WTC11 (cell line): Measurements from ENCODE around the gene APH1B. TPM values are rescaled to one million over a fixed set of nuclear protein-coding genes. Genes with fewer than 3 reads are reported as not detected.

Experiments
- ATAC-seq: fragments of 200-7000 bp; cut with Tn5 transposase; 2 replicates; pipeline ENCODE4 v1.10.0; 2021; ENCODE audit warnings: mild to moderate bottlenecking, moderate library complexity
- CTCF ChIA-PET: fragments of 300-600 bp; sonication (Branson Sonifier 250); formaldehyde crosslinking; loops from one replicate; lab custom pipeline; 2021; ENCODE audit warnings: antibody characterized with exemption; lab: Charles Lee
- POLR2A ChIA-PET: fragments of 350-600 bp; sonication (Branson Sonifier 250); formaldehyde crosslinking; loops from one replicate; lab custom pipeline; 2021; ENCODE audit warnings: antibody characterized with exemption; lab: Charles Lee
- DNase-seq: peaks from one replicate; pipeline ENCODE4 v3.0.0; 2021; ENCODE audit warnings: low spot score
- H3K27ac Mint-ChIP-seq: 2 replicates; pipeline ENCODE4 v1.8.0; 2021; ENCODE audit warnings: mixed read lengths
- H3K27me3 Mint-ChIP-seq: 2 replicates; pipeline ENCODE4 v1.8.0; 2021; ENCODE audit warnings: low read depth, mild to moderate bottlenecking, moderate library complexity, mixed read lengths
- H3K36me3 Mint-ChIP-seq: 2 replicates; pipeline ENCODE4 v1.8.0; 2021; ENCODE audit warnings: mixed read lengths
- H3K4me1 Mint-ChIP-seq: 2 replicates; pipeline ENCODE4 v1.8.0; 2022; ENCODE audit warnings: mixed read lengths
- H3K4me3 Mint-ChIP-seq: 2 replicates; pipeline ENCODE4 v1.8.0; 2021; ENCODE audit warnings: mild to moderate bottlenecking, moderate library complexity, mixed read lengths
- H3K9me3 Mint-ChIP-seq: 2 replicates; pipeline ENCODE4 v1.8.0; 2021; ENCODE audit warnings: mixed read lengths
- CBFB ChIP-seq: sonication (generic); formaldehyde crosslinking; IDR thresholded peaks from 2 replicates; pipeline ENCODE4 v1.8.1; 2022; ENCODE audit warnings: mild to moderate bottlenecking, low read depth, missing genetic modification reagents
- ELF4 ChIP-seq: sonication (generic); formaldehyde crosslinking; IDR thresholded peaks from 2 replicates; pipeline ENCODE4 v1.8.1; 2022; ENCODE audit warnings: low read depth, mild to moderate bottlenecking, moderate library complexity, missing genetic modification reagents
- ESRRA ChIP-seq: sonication (generic); formaldehyde crosslinking; IDR thresholded peaks from 2 replicates; pipeline ENCODE4 v1.8.1; 2022; ENCODE audit warnings: mild to moderate bottlenecking, missing genetic modification reagents, borderline replicate concordance
- KAT7 ChIP-seq: sonication (generic); formaldehyde crosslinking; IDR thresholded peaks from 2 replicates; pipeline ENCODE4 v1.8.1; 2023; ENCODE audit warnings: missing genetic modification reagents, mild to moderate bottlenecking, borderline replicate concordance
- MXD4 ChIP-seq: fragments of 250-450 bp; sonication (Bioruptor Pico); IDR thresholded peaks from 2 replicates; pipeline ENCODE4 v1.8.0; 2021; ENCODE audit warnings: mild to moderate bottlenecking, moderate library complexity, borderline replicate concordance
- NFE2L1 ChIP-seq: sonication (generic); formaldehyde crosslinking; IDR thresholded peaks from 2 replicates; pipeline ENCODE4 v1.8.1; 2023; ENCODE audit warnings: missing genetic modification reagents
- OVOL2 ChIP-seq: fragments of 250-450 bp; sonication (Bioruptor Pico); IDR thresholded peaks from 2 replicates; pipeline ENCODE4 v1.9.0; 2021; ENCODE audit warnings: mild to moderate bottlenecking, borderline replicate concordance
- PRRX2 ChIP-seq: fragments of 250-450 bp; sonication (Bioruptor Pico); IDR thresholded peaks from 2 replicates; pipeline ENCODE4 v1.8.0; 2021; ENCODE audit warnings: mild to moderate bottlenecking
- RELA ChIP-seq: sonication (generic); formaldehyde crosslinking; IDR thresholded peaks from 2 replicates; pipeline ENCODE4 v1.8.1; 2022; ENCODE audit warnings: missing genetic modification reagents, mild to moderate bottlenecking, borderline replicate concordance
- SMAD4 ChIP-seq: sonication (generic); formaldehyde crosslinking; IDR thresholded peaks from 2 replicates; pipeline ENCODE4 v1.8.0; 2022; ENCODE audit warnings: mild to moderate bottlenecking, missing genetic modification reagents
- TCF7 ChIP-seq: sonication (generic); formaldehyde crosslinking; IDR thresholded peaks from 2 replicates; pipeline ENCODE4 v1.8.0; 2022; ENCODE audit warnings: mild to moderate bottlenecking, low read depth, missing genetic modification reagents, moderate library complexity
- ZNF219 ChIP-seq: sonication (generic); formaldehyde crosslinking; IDR thresholded peaks from 2 replicates; pipeline ENCODE4 v1.8.0; 2023; ENCODE audit warnings: missing genetic modification reagents, mild to moderate bottlenecking, borderline replicate concordance
- ZNF317 ChIP-seq: sonication (generic); formaldehyde crosslinking; IDR thresholded peaks from 2 replicates; pipeline ENCODE4 v1.8.1; 2023; ENCODE audit warnings: low read depth, mild to moderate bottlenecking, moderate library complexity, missing genetic modification reagents, borderline replicate concordance
- ZNF396 ChIP-seq: fragments of 250-450 bp; sonication (Bioruptor Pico); IDR thresholded peaks from 2 replicates; pipeline ENCODE4 v1.8.0; 2021; ENCODE audit warnings: mild to moderate bottlenecking, moderate library complexity, borderline replicate concordance
- ZNF416 ChIP-seq: fragments of 250-450 bp; sonication (Bioruptor Pico); IDR thresholded peaks from 2 replicates; pipeline ENCODE4 v1.9.0; 2021; ENCODE audit warnings: mild to moderate bottlenecking, inconsistent platforms
- ZNF423 ChIP-seq: fragments of 250-450 bp; sonication (Bioruptor Pico); IDR thresholded peaks from 2 replicates; pipeline ENCODE4 v2.1.2; 2022; ENCODE audit warnings: mild to moderate bottlenecking, moderate library complexity
- total RNA-seq: library from RNA; stranded (reverse); gene quantifications from 3 replicates; pipeline ENCODE4 v1.2.3, GENCODE V29; 2021
- TF ChIP-seq, protein P1 (sequence below): sonication (generic); formaldehyde crosslinking; IDR thresholded peaks from 2 replicates; pipeline ENCODE4 v1.8.0; 2022; ENCODE audit warnings: mild to moderate bottlenecking, missing genetic modification reagents
- TF ChIP-seq, protein P2 (sequence below): fragments of 250-450 bp; sonication (Bioruptor Pico); IDR thresholded peaks from 2 replicates; pipeline ENCODE4 v1.9.0; 2021; ENCODE audit warnings: moderate library complexity, mild to moderate bottlenecking, inconsistent platforms, borderline replicate concordance
- TF ChIP-seq, protein P3 (sequence below): sonication (generic); formaldehyde crosslinking; IDR thresholded peaks from 2 replicates; pipeline ENCODE4 v1.8.1; 2023; ENCODE audit warnings: mild to moderate bottlenecking, missing genetic modification reagents, moderate library complexity
- TF ChIP-seq, protein P4 (sequence below): sonication (generic); formaldehyde crosslinking; IDR thresholded peaks from 2 replicates; pipeline ENCODE4 v1.8.1; 2022; ENCODE audit warnings: mild to moderate bottlenecking, moderate library complexity, missing genetic modification reagents
- TF ChIP-seq, protein P5 (sequence below): sonication (generic); formaldehyde crosslinking; IDR thresholded peaks from 2 replicates; pipeline ENCODE4 v1.8.0; 2023; ENCODE audit warnings: missing genetic modification reagents
- TF ChIP-seq, protein P6 (sequence below): sonication (generic); formaldehyde crosslinking; IDR thresholded peaks from 2 replicates; pipeline ENCODE4 v1.8.0; 2023; ENCODE audit warnings: mild to moderate bottlenecking, missing genetic modification reagents
- TF ChIP-seq, protein P7 (sequence below): sonication (generic); formaldehyde crosslinking; IDR thresholded peaks from 2 replicates; pipeline ENCODE4 v1.8.1; 2023; ENCODE audit warnings: mild to moderate bottlenecking, missing genetic modification reagents

Gene APH1B
- total RNA-seq, 1 experiment from 2014 or later = 25.0 TPM

DNA sequence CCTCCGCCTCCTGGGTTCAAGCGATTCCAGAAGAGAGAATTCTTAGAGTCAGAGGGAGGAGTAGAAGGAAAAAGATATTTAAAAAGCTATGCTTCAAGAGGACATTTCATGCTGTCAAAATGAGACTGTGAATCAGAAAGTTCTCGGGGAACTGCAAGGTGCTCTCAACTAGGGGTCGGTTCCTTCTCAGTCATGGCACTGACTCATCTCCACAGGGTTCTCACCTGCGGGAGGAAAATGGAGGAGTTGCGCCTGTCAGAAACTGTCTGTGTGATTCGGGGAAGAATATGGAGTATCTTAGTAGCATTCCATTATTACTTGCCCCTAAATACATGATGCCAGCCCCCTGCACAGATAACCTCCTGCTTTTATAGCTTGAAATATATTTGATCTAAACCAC lies 47.4 kb downstream of the APH1B start (continued):
- TF ChIP-seq, protein P1, sequence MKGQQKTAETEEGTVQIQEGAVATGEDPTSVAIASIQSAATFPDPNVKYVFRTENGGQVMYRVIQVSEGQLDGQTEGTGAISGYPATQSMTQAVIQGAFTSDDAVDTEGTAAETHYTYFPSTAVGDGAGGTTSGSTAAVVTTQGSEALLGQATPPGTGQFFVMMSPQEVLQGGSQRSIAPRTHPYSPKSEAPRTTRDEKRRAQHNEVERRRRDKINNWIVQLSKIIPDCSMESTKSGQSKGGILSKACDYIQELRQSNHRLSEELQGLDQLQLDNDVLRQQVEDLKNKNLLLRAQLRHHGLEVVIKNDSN (CRISPR knock-in tag) = no peak
- TF ChIP-seq RELA (CRISPR knock-in tag) (no peak), NFE2L1 (CRISPR knock-in tag) (no peak)

DNA sequence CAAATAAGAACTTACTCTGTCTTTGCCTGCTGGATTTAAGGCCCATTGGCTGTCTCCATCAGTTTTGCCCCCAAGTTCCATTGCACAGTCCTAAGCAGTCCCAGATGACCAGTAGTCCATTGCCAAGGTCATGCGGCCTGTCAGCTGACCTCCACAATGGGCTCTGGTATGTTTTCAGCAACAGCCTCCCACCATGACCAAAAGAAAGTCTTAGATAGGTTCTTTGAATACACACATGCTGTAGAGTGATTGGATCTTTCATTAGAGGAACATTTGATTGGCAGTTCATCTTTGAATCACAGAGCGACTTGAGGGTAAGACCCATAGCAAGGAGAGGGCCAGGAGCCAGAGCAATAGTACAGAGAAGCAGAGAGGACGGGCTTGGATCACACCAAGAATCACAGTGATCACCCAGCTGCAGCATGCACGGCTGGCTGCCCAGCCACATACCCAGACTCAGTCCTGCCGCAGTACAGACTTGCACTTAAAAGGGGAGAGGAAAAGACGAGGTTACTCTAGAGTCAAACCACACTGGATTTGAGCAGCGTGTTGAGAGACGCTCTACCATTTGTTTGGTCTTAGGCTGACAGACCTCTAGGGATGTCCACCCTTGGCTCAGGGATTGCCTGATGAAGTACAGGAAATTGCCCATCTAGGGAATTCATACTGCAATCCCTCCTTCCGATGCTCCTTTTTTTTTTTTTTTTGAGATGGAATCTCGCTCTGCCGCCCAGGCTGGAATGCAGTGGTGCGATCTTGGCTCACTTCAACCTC lies 50.4 kb downstream of the APH1B start:
- POLR2A ChIA-PET = no interaction called here

DNA sequence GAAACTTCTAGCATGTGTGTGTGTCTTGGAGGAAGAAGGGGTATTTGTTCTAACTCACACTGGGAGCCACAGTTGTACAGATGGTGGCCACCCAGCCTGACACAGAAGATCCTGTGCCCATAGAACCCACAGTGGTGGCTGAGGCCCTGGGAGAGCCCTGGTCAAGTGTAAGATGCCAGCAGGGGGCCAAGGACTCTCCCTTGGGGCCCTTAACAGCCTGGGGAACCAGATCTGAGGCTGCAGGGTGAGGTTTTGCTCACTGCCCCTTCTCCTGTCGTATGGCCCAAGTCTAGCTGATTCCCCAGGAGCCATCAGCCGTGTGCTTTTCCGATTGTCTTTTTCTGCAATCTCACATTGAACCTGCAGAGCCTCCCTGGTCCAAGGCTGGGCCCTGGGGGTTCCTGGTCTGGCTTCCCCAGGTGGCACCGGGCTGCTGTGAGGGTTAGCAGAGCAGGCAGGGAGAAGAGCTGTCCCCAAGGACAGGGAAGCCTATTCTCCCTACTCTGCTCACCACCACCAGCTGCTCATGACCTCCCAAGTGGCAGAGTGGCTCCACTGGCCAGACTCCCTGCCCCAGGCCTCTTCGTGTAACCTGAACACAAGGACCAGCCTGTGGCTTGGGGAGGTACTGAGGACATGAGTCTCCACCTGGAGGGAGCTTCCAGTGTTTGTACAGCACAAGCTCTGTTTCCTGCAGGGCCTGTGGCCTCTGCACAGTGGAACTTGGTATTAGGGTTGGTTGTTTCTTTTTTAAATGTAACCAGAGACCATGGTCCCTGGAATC lies 52.4 kb downstream of the APH1B start:
- Mint-ChIP-seq H3K27me3 (no peaks in the 10 kb centered on the region), H3K4me1 (0 out of 2 replicates have a peak, but pooled peaks cover 5% of the 10 kb centered on the region), H3K9me3 (no peaks in the 10 kb centered on the region), H3K36me3 (no peaks in the 10 kb centered on the region), H3K4me3 (no peak overlapping the region), H3K27ac (no peak overlapping the region)
- ChIA-PET POLR2A (no interaction called here), CTCF (no interaction called here)
- ATAC-seq = no peak
- DNase-seq = no peak
- TF ChIP-seq ELF4 (CRISPR knock-in tag) (no peak), ZNF396 (CRISPR knock-in tag) (no peak), CBFB (CRISPR knock-in tag) (no peak), NFE2L1 (CRISPR knock-in tag) (no peak), SMAD4 (CRISPR knock-in tag) (no peak)
- TF ChIP-seq, protein P2, sequence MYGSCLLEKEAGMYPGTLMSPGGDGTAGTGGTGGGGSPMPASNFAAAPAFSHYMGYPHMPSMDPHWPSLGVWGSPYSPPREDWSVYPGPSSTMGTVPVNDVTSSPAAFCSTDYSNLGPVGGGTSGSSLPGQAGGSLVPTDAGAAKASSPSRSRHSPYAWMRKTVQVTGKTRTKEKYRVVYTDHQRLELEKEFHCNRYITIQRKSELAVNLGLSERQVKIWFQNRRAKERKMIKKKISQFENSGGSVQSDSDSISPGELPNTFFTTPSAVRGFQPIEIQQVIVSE = no peak
- TF ChIP-seq, protein P3, sequence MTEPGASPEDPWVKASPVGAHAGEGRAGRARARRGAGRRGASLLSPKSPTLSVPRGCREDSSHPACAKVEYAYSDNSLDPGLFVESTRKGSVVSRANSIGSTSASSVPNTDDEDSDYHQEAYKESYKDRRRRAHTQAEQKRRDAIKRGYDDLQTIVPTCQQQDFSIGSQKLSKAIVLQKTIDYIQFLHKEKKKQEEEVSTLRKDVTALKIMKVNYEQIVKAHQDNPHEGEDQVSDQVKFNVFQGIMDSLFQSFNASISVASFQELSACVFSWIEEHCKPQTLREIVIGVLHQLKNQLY (CRISPR knock-in tag) = no peak
- TF ChIP-seq, protein P4, sequence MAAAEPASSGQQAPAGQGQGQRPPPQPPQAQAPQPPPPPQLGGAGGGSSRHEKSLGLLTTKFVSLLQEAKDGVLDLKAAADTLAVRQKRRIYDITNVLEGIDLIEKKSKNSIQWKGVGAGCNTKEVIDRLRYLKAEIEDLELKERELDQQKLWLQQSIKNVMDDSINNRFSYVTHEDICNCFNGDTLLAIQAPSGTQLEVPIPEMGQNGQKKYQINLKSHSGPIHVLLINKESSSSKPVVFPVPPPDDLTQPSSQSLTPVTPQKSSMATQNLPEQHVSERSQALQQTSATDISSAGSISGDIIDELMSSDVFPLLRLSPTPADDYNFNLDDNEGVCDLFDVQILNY = no peak

More for the DNA sequence above, 50.4 kb downstream of the APH1B start:
- Mint-ChIP-seq H3K27ac (no peak overlapping the region; the same call in 1 of the 2 replicates), H3K36me3 (no peaks in the 10 kb centered on the region), H3K4me3 (no peak overlapping the region), H3K4me1 (peaks cover 15% of the 10 kb centered on the region), H3K27me3 (no peaks in the 10 kb centered on the region), H3K9me3 (no peaks in the 10 kb centered on the region)
- no peak for TF ChIP-seq CBFB (CRISPR knock-in tag)
- TF ChIP-seq PRRX2 (CRISPR knock-in tag) = no peak
- TF ChIP-seq, protein P5, sequence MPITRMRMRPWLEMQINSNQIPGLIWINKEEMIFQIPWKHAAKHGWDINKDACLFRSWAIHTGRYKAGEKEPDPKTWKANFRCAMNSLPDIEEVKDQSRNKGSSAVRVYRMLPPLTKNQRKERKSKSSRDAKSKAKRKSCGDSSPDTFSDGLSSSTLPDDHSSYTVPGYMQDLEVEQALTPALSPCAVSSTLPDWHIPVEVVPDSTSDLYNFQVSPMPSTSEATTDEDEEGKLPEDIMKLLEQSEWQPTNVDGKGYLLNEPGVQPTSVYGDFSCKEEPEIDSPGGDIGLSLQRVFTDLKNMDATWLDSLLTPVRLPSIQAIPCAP (CRISPR knock-in tag) = no peak
- TF ChIP-seq OVOL2 = no peak
- no peak for TF ChIP-seq ZNF423
- TF ChIP-seq ZNF416 (CRISPR knock-in tag) = no peak
- no peak for TF ChIP-seq MXD4
- no peak for TF ChIP-seq ESRRA (CRISPR knock-in tag)
- TF ChIP-seq, protein P6, sequence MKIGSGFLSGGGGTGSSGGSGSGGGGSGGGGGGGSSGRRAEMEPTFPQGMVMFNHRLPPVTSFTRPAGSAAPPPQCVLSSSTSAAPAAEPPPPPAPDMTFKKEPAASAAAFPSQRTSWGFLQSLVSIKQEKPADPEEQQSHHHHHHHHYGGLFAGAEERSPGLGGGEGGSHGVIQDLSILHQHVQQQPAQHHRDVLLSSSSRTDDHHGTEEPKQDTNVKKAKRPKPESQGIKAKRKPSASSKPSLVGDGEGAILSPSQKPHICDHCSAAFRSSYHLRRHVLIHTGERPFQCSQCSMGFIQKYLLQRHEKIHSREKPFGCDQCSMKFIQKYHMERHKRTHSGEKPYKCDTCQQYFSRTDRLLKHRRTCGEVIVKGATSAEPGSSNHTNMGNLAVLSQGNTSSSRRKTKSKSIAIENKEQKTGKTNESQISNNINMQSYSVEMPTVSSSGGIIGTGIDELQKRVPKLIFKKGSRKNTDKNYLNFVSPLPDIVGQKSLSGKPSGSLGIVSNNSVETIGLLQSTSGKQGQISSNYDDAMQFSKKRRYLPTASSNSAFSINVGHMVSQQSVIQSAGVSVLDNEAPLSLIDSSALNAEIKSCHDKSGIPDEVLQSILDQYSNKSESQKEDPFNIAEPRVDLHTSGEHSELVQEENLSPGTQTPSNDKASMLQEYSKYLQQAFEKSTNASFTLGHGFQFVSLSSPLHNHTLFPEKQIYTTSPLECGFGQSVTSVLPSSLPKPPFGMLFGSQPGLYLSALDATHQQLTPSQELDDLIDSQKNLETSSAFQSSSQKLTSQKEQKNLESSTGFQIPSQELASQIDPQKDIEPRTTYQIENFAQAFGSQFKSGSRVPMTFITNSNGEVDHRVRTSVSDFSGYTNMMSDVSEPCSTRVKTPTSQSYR (CRISPR knock-in tag) = no peak
- no peak for TF ChIP-seq TCF7 (CRISPR knock-in tag)
- no peak for TF ChIP-seq ZNF219 (CRISPR knock-in tag)
- no peak for TF ChIP-seq KAT7 (CRISPR knock-in tag)
- no peak for TF ChIP-seq ZNF317 (CRISPR knock-in tag)
- TF ChIP-seq, protein P7, sequence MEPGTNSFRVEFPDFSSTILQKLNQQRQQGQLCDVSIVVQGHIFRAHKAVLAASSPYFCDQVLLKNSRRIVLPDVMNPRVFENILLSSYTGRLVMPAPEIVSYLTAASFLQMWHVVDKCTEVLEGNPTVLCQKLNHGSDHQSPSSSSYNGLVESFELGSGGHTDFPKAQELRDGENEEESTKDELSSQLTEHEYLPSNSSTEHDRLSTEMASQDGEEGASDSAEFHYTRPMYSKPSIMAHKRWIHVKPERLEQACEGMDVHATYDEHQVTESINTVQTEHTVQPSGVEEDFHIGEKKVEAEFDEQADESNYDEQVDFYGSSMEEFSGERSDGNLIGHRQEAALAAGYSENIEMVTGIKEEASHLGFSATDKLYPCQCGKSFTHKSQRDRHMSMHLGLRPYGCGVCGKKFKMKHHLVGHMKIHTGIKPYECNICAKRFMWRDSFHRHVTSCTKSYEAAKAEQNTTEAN (CRISPR knock-in tag) = no peak
- ATAC-seq = no peak
- DNase-seq = no peak
- CTCF ChIA-PET = no interaction called here
